ENCODE data around the gene GAB1.

Gene GAB1

DNA sequence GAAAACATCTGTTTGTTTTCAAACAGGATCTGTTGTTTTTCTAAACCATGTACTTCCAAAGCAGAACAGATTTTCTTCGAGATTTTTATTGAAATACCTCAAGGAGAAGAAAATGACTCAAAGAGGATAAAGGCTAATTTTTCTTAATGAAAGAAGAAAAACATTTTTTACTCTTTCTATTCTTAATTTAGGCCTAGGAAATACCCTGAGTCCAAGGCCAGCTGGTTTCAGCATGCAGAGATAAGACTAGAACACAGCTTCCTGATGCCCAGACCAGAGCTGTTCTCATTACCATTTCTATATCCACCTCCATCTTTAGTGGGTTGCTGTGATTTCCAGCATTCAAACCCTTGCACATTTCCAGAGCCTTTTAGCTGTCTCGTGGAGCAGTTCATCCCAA is 18.3 kb downstream of the GAB1 start:
- TF ChIP-seq, protein P1, sequence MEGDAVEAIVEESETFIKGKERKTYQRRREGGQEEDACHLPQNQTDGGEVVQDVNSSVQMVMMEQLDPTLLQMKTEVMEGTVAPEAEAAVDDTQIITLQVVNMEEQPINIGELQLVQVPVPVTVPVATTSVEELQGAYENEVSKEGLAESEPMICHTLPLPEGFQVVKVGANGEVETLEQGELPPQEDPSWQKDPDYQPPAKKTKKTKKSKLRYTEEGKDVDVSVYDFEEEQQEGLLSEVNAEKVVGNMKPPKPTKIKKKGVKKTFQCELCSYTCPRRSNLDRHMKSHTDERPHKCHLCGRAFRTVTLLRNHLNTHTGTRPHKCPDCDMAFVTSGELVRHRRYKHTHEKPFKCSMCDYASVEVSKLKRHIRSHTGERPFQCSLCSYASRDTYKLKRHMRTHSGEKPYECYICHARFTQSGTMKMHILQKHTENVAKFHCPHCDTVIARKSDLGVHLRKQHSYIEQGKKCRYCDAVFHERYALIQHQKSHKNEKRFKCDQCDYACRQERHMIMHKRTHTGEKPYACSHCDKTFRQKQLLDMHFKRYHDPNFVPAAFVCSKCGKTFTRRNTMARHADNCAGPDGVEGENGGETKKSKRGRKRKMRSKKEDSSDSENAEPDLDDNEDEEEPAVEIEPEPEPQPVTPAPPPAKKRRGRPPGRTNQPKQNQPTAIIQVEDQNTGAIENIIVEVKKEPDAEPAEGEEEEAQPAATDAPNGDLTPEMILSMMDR (IDR thresholded peaks at IDR 0.05; ENCODE audit: low read depth, low read length, missing control alignments), result no peak
- no peak for DNase-seq (ENCODE audit: extremely low read depth, low read depth)
- H3K4me3 ChIP-seq (replicated peaks; ENCODE audit: low read depth, low read length), result no peak overlapping the region

DNA sequence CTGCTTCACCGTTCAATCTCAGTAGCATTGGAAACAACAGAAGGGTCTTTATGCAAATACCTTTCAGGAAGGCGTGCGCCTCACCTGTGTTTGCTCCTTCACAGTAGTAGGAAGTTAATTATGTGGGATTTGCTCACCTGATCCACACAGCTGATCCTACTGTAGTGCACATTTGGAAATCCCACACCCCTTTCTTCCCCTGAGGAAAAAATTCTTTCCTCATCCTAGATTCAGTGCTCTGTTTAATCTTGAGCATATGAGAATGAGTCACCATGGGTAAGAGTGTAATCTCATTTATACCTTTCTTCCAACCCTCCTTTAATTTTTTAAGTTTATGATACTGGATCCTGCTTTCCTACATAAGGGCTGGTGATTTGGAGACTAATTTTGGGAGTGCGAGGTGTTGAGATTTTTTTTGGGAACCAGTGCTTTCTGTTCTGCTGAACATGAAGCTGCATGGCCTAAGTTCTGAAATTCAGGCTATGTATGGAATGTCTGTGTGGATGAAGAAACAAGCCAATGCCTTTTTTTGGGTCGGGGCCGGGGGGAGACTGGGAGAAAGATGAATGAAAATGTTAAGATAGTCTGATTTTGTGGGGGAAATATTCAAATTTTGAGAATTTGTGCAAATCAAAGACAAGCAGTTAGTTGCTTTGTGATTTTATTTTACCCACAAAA is 19.0 kb downstream of the GAB1 start:
- no peak overlapping the region for H3K4me3 ChIP-seq (replicated peaks; ENCODE audit: low read depth, low read length)
- no peak for DNase-seq (ENCODE audit: extremely low read depth, low read depth)
- TF ChIP-seq, protein P1 (IDR thresholded peaks at IDR 0.05; ENCODE audit: low read depth, low read length, missing control alignments), result no peak

DNA sequence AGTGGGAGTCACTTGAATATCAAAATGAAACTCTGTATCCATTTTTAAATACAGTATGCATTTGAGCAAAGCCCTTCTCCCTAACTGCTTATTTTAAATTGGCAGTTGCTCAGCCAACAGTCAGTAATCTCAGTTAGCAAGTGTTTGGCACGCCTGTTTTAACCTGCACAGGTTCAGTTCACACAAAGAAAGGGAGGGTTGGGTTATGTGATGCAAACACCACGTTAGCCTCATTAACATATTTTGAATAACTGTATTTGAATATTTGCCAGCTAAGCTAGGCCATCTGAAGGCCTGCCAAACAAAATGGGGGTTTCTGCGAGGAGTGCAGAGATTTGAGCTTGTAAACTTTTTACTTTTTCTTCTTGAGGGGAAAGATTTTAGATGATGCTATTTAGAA is 19.8 kb downstream of the GAB1 start:
- TF ChIP-seq, protein P1 (IDR thresholded peaks at IDR 0.05; ENCODE audit: low read depth, low read length, missing control alignments), result no peak

DNA sequence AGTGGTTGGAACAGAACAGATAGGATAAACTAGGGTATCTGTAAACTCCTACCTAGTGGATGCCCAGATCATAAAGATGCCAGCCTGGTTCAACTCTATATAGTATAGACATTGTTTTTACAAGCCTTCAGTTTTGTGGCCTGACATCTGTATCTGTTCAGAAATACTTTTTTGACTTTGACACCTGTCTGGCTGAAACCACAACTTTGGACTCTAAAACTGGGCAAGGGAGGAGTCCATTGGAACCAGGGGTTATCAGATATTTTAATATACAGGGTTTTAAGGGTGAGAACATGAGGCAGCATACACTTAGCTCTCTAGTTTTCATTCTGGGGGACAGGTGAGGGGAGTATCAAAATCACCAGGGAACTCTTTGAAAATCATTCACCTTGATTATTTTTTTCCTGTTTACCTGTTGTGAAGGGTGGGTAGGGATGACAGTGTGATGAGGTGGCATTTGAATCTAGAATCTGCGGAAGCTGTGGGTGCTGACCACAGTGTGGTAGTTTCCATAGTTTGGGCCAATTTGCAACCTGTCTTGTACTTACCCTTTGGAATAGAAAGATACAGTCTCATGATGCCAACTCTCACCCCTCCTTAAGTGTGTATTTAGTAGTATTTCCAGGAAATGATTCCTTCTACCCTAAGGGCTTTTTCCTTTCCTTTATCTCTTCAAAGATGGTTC is 20.6 kb downstream of the GAB1 start:
- TF ChIP-seq, protein P1 (IDR thresholded peaks at IDR 0.05; ENCODE audit: low read depth, low read length, missing control alignments), result no peak
- DNase-seq (ENCODE audit: extremely low read depth, low read depth), result no peak
- H3K4me3 ChIP-seq (replicated peaks; ENCODE audit: low read depth, low read length), result no peak overlapping the region

More for the DNA sequence above, 19.8 kb downstream of the GAB1 start:
- H3K4me3 ChIP-seq (replicated peaks; ENCODE audit: low read depth, low read length), result no peak overlapping the region
- DNase-seq (ENCODE audit: extremely low read depth, low read depth), result no peak

DNA sequence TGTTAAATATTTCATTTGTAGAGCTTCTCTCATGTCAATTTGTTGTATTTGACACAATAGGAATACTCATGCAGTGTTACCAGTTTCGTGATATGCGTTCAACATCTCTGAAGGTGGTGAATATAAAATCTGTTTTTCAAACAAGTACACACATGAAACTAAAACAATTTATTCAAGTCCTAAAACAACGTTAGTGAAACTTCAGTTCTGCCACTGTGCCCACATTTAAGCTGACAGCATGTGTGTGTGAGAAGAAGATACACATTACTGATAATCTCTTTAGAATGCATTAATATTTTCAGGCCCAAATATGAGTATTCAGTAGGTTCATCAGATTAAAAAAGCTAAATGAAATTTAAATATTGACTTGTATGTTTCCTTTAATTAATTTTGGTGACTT is 21.7 kb downstream of the GAB1 start:
- no peak for DNase-seq (ENCODE audit: extremely low read depth, low read depth)
- TF ChIP-seq, protein P1 (IDR thresholded peaks at IDR 0.05; ENCODE audit: low read depth, low read length, missing control alignments), result no peak
- no peak overlapping the region for H3K4me3 ChIP-seq (replicated peaks; ENCODE audit: low read depth, low read length)

DNA sequence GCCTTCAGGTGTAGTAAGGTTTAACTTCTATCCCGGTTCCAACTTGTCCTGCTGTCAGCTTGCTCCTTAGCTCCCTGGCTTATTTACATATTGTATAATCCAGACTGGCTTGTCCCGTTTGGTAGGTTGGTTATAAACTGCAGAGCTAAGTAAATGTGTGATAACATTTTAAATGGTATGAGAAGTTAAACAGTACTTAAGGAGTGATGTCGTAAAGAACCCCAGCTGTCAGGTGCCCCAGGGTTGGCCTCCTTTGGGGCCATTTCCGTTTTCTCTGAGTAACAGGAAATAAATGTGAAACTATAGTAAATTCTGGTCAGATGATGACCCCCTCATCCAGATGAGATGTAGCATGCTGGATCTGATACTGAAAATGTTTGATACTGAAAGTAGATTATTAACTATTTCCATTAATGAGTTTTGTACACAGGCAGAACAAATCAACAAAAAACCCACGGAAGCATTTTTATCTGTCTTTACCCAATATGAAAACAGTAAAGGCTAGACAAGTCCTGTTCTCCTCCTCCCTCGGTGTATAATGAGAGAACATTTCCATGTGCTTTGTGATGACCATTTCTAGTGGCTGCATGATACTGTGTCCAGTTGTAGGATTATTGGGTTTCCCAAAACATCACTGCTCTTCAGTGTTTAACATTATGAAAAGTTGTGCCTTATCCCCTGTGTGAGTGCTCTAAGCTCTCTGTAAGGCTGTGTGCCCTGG is 22.4 kb downstream of the GAB1 start:
- H3K4me3 ChIP-seq (replicated peaks; ENCODE audit: low read depth, low read length), result no peak overlapping the region
- TF ChIP-seq, protein P1 (IDR thresholded peaks at IDR 0.05; ENCODE audit: low read depth, low read length, missing control alignments), result no peak
- DNase-seq (ENCODE audit: extremely low read depth, low read depth), result peak; percentile 61
